HCT116 (cell line): Measurements from ENCODE around the gene LIMK2. TPM values are rescaled to one million over a fixed set of nuclear protein-coding genes. Genes with fewer than 3 reads are reported as not detected.
"Not testable (repeated sequence)": the region's sequence is repeated elsewhere in the genome, so short reads cannot be mapped to it uniquely, and the experiment has no call there.

Experiments
- ATAC-seq: fragments of 200-7000 bp; cut with Tn5 transposase; 2 replicates; pipeline ENCODE4 v1.9.1; 2020; ENCODE audit warnings: mild to moderate bottlenecking, moderate library complexity
- BruUV-seq: library from RNA; stranded (reverse); fragments of 400-500 nt; replicated peaks from 2 replicates; lab custom pipeline; 2021; lab: Mats Ljungman, UMichigan
- CTCF ChIA-PET: fragments of 300-600 bp; sonication (Branson Sonifier 250); formaldehyde crosslinking; loops from one replicate; lab custom pipeline; 2021; ENCODE audit warnings: antibody characterized with exemption; lab: Charles Lee
- POLR2A ChIA-PET: fragments of 300-600, 350-600 bp; sonication (Branson Sonifier 250); formaldehyde crosslinking; loops from one replicate; lab custom pipeline; 2021; ENCODE audit warnings: antibody characterized with exemption; lab: Charles Lee
- RAD21 ChIA-PET, 2 experiments: fragments of 300-600 bp; sonication (Branson Sonifier 250); formaldehyde crosslinking; loops; one replicate each; lab custom pipeline; 2023; ENCODE audit warnings: low total read pairs in 2 of 2; ENCODE audit not compliant: uncharacterized antibody in 2 of 2, unreplicated experiment in 2 of 2, low non-redundant PET in 1 of 2; lab: Charles Lee
- DNase-seq: peaks from one replicate; pipeline ENCODE4 v3.0.0-alpha.2; 2010; ENCODE audit warnings: low read depth, low spot score
- H2AFZ ChIP-seq: fragments of 200-600 bp; shearing (Covaris generic), sonication (generic); 2 replicates; pipeline ENCODE4 v1.6.1; 2017; ENCODE audit warnings: low read depth, mixed run types, mixed read lengths, antibody characterized with exemption, low read length; ENCODE audit not compliant: poor library complexity, severe bottlenecking
- H3K27ac ChIP-seq: 2 replicates; pipeline ENCODE4 v1.5.1; 2012; ENCODE audit warnings: low read depth, low read length
- H3K27me3 ChIP-seq: fragments of 200-600 bp; sonication (generic); 2 replicates; pipeline ENCODE4 v1.6.1; 2016; ENCODE audit warnings: mixed run types, low read length, mixed read lengths; ENCODE audit not compliant: insufficient read depth
- H3K36me3 ChIP-seq, 2 experiments: fragments of 200-500 bp in 1 of 2; fragments of 200-600 bp in 1 of 2; sonication (Bioruptor generic) in 1 of 2; sonication (generic) in 1 of 2; 2 replicates each; pipeline versions ENCODE4 v1.5.1 to v1.6.1; 2014 to 2016; ENCODE audit warnings: low read length in 2 of 2, inconsistent platforms in 1 of 2, mixed read lengths in 1 of 2, mixed run types in 1 of 2; ENCODE audit not compliant: insufficient read depth in 2 of 2, control insufficient read depth in 1 of 2
- H3K4me1 ChIP-seq, 2 experiments: fragments of 200-600 bp in 1 of 2; sonication (generic) in 1 of 2; 2 replicates each; pipeline versions ENCODE4 v1.5.1 to v1.6.1; 2012 to 2017; ENCODE audit warnings: low read length in 2 of 2, inconsistent platforms in 1 of 2, mild to moderate bottlenecking in 1 of 2, mixed read lengths in 1 of 2, mixed run types in 1 of 2, moderate library complexity in 1 of 2; ENCODE audit not compliant: insufficient read depth in 2 of 2, control insufficient read depth in 1 of 2
- H3K4me2 ChIP-seq: fragments of 200-600 bp; sonication (generic); 2 replicates; pipeline ENCODE4 v1.6.1; 2017; ENCODE audit warnings: mixed run types, low read length, mixed read lengths
- H3K4me3 ChIP-seq, 2 experiments: fragments of 200-600 bp in 1 of 2; sonication (generic) in 1 of 2; replicated peaks in 1 of 2; 2 replicates each; pipeline ENCODE4 v1.5.1; 2011 to 2016; ENCODE audit warnings: low read length in 2 of 2, control low read depth in 1 of 2, low read depth in 1 of 2, mild to moderate bottlenecking in 1 of 2, mixed read lengths in 1 of 2, mixed run types in 1 of 2
- H3K79me2 ChIP-seq: fragments of 200-600 bp; sonication (generic); 2 replicates; pipeline ENCODE4 v1.6.1; 2017; ENCODE audit warnings: mild to moderate bottlenecking, mixed run types, low read length, moderate library complexity, mixed read lengths; ENCODE audit not compliant: insufficient read depth
- H3K9ac ChIP-seq: fragments of 200-600 bp; sonication (generic); 2 replicates; pipeline ENCODE4 v1.6.1; 2016; ENCODE audit warnings: low read length, mixed read lengths
- H3K9me2 ChIP-seq: fragments of 200-600 bp; sonication (generic), shearing (Covaris generic); 2 replicates; pipeline ENCODE4 v1.6.1; 2017; ENCODE audit warnings: mixed run types, mild to moderate bottlenecking, moderate library complexity; ENCODE audit not compliant: insufficient read depth
- H3K9me3 ChIP-seq, 2 experiments: fragments of 200-500 bp in 1 of 2; fragments of 200-600 bp in 1 of 2; sonication (Bioruptor generic) in 1 of 2; sonication (generic) in 1 of 2; 2 replicates each; pipeline ENCODE4 v1.6.1; 2014 to 2017; ENCODE audit warnings: low read length in 2 of 2, mixed read lengths in 2 of 2, inconsistent platforms in 1 of 2, low read depth in 1 of 2, mild to moderate bottlenecking in 1 of 2, mixed run types in 1 of 2, moderate library complexity in 1 of 2; ENCODE audit not compliant: control insufficient read depth in 1 of 2, insufficient read depth in 1 of 2
- H4K20me1 ChIP-seq: fragments of 200-600 bp; sonication (generic), shearing (Covaris generic); 2 replicates; pipeline ENCODE4 v1.6.1; 2017; ENCODE audit warnings: mixed run types, mild to moderate bottlenecking, moderate library complexity; ENCODE audit not compliant: insufficient read depth
- EZH2 ChIP-seq: fragments of 200-600 bp; sonication (generic); IDR thresholded peaks from 2 replicates; pipeline ENCODE4 v1.6.1; 2017; ENCODE audit warnings: antibody characterized with exemption, mixed run types
- EZH2phosphoT487 ChIP-seq: fragments of 200-600 bp; IDR thresholded peaks from 2 replicates; pipeline ENCODE4 v1.6.1; 2018; ENCODE audit warnings: antibody characterized with exemption, borderline replicate concordance
- intact Hi-C: fragments of 100-400 bp; cut with micrococcal nuclease; formaldehyde crosslinking; loops from 2 replicates; pipeline ENCODE4 v1.10.0; 2022
- total RNA-seq: library from RNA; stranded (reverse); gene quantifications from one replicate; pipeline ENCODE4 v1.2.1, GENCODE V29; 2021; ENCODE audit not compliant: unreplicated experiment
- TF ChIP-seq, protein P1 (sequence below): IDR thresholded peaks from 2 replicates; pipeline ENCODE4 v1.6.1; 2011; ENCODE audit warnings: mild to moderate bottlenecking, low read length, moderate library complexity; ENCODE audit not compliant: insufficient replicate concordance; ENCODE audit errors: extremely low read depth
- TF ChIP-seq, protein P2 (sequence below), 3 experiments: fragments of 200-600 bp in 1 of 3; sonication (generic) in 1 of 3; IDR thresholded peaks in 2 of 3; conservative IDR thresholded peaks in 1 of 3; 2 replicates each; pipeline ENCODE4 v1.5.1; 2012 to 2017; ENCODE audit warnings: low read depth in 2 of 3, low read length in 2 of 3, antibody characterized with exemption in 1 of 3, borderline replicate concordance in 1 of 3, control low read depth in 1 of 3, mild to moderate bottlenecking in 1 of 3, mixed read lengths in 1 of 3, mixed run types in 1 of 3, moderate library complexity in 1 of 3; ENCODE audit not compliant: insufficient read depth in 1 of 3
- TF ChIP-seq, protein P3 (sequence below): IDR thresholded peaks from 2 replicates; pipeline ENCODE4 v1.6.1; 2012; ENCODE audit warnings: low read depth

LIMK2 gene
- total RNA-seq, 1 experiment from 2014 or later, result 21.9 TPM

DNA sequence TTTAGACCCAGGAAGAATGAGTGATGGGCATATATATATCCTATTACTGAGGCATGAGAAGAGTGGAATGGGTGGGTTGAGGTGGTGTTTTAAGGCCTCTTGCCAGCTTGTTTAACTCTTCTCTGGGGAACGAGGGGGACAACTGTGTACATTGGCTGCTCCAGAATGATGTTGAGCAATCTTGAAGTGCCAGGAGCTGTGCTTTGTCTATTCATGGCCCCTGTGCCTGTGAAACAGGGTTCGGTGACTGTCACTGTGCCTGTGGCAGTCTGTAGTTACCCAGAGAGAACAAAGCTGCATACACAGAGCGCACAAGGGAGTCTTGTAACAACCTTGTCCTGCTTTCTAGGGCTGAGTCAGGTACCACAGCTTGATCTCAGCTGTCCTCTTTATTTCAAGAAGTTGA lies 11.7 kb downstream of the LIMK2 start (continued):
- TF ChIP-seq, protein P1, sequence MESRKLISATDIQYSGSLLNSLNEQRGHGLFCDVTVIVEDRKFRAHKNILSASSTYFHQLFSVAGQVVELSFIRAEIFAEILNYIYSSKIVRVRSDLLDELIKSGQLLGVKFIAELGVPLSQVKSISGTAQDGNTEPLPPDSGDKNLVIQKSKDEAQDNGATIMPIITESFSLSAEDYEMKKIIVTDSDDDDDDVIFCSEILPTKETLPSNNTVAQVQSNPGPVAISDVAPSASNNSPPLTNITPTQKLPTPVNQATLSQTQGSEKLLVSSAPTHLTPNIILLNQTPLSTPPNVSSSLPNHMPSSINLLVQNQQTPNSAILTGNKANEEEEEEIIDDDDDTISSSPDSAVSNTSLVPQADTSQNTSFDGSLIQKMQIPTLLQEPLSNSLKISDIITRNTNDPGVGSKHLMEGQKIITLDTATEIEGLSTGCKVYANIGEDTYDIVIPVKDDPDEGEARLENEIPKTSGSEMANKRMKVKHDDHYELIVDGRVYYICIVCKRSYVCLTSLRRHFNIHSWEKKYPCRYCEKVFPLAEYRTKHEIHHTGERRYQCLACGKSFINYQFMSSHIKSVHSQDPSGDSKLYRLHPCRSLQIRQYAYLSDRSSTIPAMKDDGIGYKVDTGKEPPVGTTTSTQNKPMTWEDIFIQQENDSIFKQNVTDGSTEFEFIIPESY, result no peak
- TF ChIP-seq, all 23 proteins: peak for 0

- H3K27ac ChIP-seq, H3K9me3 ChIP-seq, CTCF ChIA-PET, H2AFZ ChIP-seq, BruUV-seq, H3K4me2 ChIP-seq, H3K9me2 ChIP-seq, ATAC-seq, H3K4me3 ChIP-seq, RAD21 ChIA-PET, H3K27me3 ChIP-seq, H3K9ac ChIP-seq, H4K20me1 ChIP-seq, intact Hi-C loops, H3K36me3 ChIP-seq, H3K4me1 ChIP-seq, DNase-seq: not testable (repeated sequence)
- peaks cover 46% of the 10 kb centered on the region for H3K79me2 ChIP-seq
- POLR2A ChIA-PET, result interaction anchor here (0.6 kb wide), 1 partner anchor 119 kb away, joined by 3 read pairs; no protein-coding TSS in a partner anchor
Observed at GRCh38 chr22:31224691-31225090, 12.6 kb downstream of the LIMK2 start.

DNA sequence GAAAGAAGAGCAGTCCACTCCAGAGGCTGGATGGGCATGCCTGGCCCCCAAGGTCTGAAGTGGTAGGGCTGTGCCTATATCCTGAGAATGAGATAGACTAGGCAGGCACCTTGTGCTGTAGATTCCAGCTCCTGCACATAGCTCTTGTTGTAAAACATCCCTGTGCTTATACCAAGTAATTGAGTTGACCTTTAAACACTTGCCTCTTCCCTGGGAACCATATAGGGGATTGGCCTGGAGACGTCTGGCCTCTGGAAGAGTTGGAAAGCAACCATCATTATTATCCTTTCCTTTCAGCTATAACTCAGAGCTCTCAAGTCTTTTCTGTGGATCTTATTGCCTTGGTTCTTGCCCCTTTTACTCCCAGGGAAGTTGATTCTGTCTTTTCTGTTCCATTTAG lies 15.1 kb downstream of the LIMK2 start:
- Histone ChIP-seq H3K27me3 (no peaks in the 10 kb centered on the region), H3K27ac (no peak overlapping the region), H3K4me3 (no peak overlapping the region), H3K9me2 (no peaks in the 10 kb centered on the region), H3K9me3 (no peaks in the 10 kb centered on the region), H3K79me2 (peaks cover 27% of the 10 kb centered on the region), H3K4me2 (no peak overlapping the region), H3K36me3 (0 out of 4 replicates have a peak, but pooled peaks cover 2 to 3% of the 10 kb centered on the region in 2 experiments), H2AFZ (no peak overlapping the region), H4K20me1 (no peaks in the 10 kb centered on the region), H3K9ac (no peak overlapping the region), H3K4me1 (no peaks in the 10 kb centered on the region)
- ATAC-seq (no peak), DNase-seq (no peak)
- no TSS peak for BruUV-seq
- RAD21 ChIA-PET, result no interaction called here
- intact Hi-C loops, result no loop called here
- CTCF ChIA-PET, result interaction anchor here (0.8 to 2.6 kb wide), 2 partner anchors 15 to 120 kb away, joined by 4 to 7 read pairs; partner anchors contain the start of genes LIMK2 and SELENOM
- POLR2A ChIA-PET, result no interaction called here
- TF ChIP-seq EZH2phosphoT487, result no peak
- TF ChIP-seq, protein P1, result no peak
- TF ChIP-seq, protein P2, sequence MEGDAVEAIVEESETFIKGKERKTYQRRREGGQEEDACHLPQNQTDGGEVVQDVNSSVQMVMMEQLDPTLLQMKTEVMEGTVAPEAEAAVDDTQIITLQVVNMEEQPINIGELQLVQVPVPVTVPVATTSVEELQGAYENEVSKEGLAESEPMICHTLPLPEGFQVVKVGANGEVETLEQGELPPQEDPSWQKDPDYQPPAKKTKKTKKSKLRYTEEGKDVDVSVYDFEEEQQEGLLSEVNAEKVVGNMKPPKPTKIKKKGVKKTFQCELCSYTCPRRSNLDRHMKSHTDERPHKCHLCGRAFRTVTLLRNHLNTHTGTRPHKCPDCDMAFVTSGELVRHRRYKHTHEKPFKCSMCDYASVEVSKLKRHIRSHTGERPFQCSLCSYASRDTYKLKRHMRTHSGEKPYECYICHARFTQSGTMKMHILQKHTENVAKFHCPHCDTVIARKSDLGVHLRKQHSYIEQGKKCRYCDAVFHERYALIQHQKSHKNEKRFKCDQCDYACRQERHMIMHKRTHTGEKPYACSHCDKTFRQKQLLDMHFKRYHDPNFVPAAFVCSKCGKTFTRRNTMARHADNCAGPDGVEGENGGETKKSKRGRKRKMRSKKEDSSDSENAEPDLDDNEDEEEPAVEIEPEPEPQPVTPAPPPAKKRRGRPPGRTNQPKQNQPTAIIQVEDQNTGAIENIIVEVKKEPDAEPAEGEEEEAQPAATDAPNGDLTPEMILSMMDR (IDR thresholded peaks at IDR 0.05 in 2 of 3, conservative IDR thresholded peaks at IDR 0.05 in 1 of 3; ENCODE audit: borderline replicate concordance in 1 of 3, insufficient read depth in 1 of 3, low read depth in 2 of 3, low read length in 2 of 3), result no peak
- TF ChIP-seq, protein P3, sequence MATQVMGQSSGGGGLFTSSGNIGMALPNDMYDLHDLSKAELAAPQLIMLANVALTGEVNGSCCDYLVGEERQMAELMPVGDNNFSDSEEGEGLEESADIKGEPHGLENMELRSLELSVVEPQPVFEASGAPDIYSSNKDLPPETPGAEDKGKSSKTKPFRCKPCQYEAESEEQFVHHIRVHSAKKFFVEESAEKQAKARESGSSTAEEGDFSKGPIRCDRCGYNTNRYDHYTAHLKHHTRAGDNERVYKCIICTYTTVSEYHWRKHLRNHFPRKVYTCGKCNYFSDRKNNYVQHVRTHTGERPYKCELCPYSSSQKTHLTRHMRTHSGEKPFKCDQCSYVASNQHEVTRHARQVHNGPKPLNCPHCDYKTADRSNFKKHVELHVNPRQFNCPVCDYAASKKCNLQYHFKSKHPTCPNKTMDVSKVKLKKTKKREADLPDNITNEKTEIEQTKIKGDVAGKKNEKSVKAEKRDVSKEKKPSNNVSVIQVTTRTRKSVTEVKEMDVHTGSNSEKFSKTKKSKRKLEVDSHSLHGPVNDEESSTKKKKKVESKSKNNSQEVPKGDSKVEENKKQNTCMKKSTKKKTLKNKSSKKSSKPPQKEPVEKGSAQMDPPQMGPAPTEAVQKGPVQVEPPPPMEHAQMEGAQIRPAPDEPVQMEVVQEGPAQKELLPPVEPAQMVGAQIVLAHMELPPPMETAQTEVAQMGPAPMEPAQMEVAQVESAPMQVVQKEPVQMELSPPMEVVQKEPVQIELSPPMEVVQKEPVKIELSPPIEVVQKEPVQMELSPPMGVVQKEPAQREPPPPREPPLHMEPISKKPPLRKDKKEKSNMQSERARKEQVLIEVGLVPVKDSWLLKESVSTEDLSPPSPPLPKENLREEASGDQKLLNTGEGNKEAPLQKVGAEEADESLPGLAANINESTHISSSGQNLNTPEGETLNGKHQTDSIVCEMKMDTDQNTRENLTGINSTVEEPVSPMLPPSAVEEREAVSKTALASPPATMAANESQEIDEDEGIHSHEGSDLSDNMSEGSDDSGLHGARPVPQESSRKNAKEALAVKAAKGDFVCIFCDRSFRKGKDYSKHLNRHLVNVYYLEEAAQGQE, result no peak
- TF ChIP-seq EZH2, result no peak
